ENCODE data around the gene PCK2. TPM values are rescaled to one million over a fixed set of nuclear protein-coding genes. Genes with fewer than 3 reads are reported as not detected.
A peak's percentile ranks its signal among the peaks of the same experiment; 100 is the strongest.

Gene PCK2
- total RNA-seq, 1 donor from 2014 or later: 18.7 TPM

- no peak for DNase-seq (ENCODE audit: extremely low spot score in 2 of 2)
- intact Hi-C loops (cut with DNase I): loop anchor here (5.0 kb wide), 1 partner anchor 83 kb away; no protein-coding TSS in a partner anchor
- Histone ChIP-seq H3K9me3 (no peaks in the 10 kb centered on the region), H3K27ac (peak overlapping the region; percentile 93), H3K27me3 (no peaks in the 10 kb centered on the region), H3K36me3 (no peaks in the 10 kb centered on the region), H3K4me3 (peak overlapping the region; percentile 95 to 96), H3K4me1 (peaks cover 23% of the 10 kb centered on the region)
- no peak for TF ChIP-seq POLR2AphosphoS5 (IDR thresholded peaks at IDR 0.05; ENCODE audit: insufficient read depth in 1 of 2, low read depth in 1 of 2)
- TF ChIP-seq CTCF (IDR thresholded peaks at IDR 0.05): no peak
- TF ChIP-seq POLR2A (IDR thresholded peaks at IDR 0.05): no peak
Observed at GRCh38 chr14:24094841-24095270, 745 bp downstream of the PCK2 start.

GRCh38 chr14:24095271-24096068, 1.4 kb downstream of the PCK2 start:
- H3K27ac ChIP-seq: peak overlapping the region; percentile 93
- DNase-seq (ENCODE audit: extremely low spot score in 2 of 2): no peak
- no peak for TF ChIP-seq POLR2A (IDR thresholded peaks at IDR 0.05)
- no peak for TF ChIP-seq CTCF (IDR thresholded peaks at IDR 0.05)
- TF ChIP-seq POLR2AphosphoS5 (IDR thresholded peaks at IDR 0.05; ENCODE audit: insufficient read depth in 1 of 2, low read depth in 1 of 2): no peak
- H3K9me3 ChIP-seq: no peaks in the 10 kb centered on the region
- no peaks in the 10 kb centered on the region for H3K27me3 ChIP-seq
- peaks cover 23% of the 10 kb centered on the region for H3K4me1 ChIP-seq
- intact Hi-C loops (cut with DNase I): no loop called here
- peak overlapping the region; percentile 95 to 96 for H3K4me3 ChIP-seq
- no peaks in the 10 kb centered on the region for H3K36me3 ChIP-seq

GRCh38 chr14:24096545-24097181, 2.6 kb downstream of the PCK2 start:
- H3K27ac ChIP-seq: no peak overlapping the region
- intact Hi-C loops (cut with DNase I): no loop called here
- H3K4me3 ChIP-seq: no peak overlapping the region
- no peaks in the 10 kb centered on the region for H3K9me3 ChIP-seq
- H3K36me3 ChIP-seq: no peaks in the 10 kb centered on the region
- H3K4me1 ChIP-seq: peaks cover 23% of the 10 kb centered on the region
- H3K27me3 ChIP-seq: no peaks in the 10 kb centered on the region
- DNase-seq (ENCODE audit: extremely low spot score in 2 of 2): no peak
- TF ChIP-seq POLR2AphosphoS5 (IDR thresholded peaks at IDR 0.05; ENCODE audit: insufficient read depth in 1 of 2, low read depth in 1 of 2): no peak
- TF ChIP-seq POLR2A (IDR thresholded peaks at IDR 0.05): no peak
- no peak for TF ChIP-seq CTCF (IDR thresholded peaks at IDR 0.05)

DNA sequence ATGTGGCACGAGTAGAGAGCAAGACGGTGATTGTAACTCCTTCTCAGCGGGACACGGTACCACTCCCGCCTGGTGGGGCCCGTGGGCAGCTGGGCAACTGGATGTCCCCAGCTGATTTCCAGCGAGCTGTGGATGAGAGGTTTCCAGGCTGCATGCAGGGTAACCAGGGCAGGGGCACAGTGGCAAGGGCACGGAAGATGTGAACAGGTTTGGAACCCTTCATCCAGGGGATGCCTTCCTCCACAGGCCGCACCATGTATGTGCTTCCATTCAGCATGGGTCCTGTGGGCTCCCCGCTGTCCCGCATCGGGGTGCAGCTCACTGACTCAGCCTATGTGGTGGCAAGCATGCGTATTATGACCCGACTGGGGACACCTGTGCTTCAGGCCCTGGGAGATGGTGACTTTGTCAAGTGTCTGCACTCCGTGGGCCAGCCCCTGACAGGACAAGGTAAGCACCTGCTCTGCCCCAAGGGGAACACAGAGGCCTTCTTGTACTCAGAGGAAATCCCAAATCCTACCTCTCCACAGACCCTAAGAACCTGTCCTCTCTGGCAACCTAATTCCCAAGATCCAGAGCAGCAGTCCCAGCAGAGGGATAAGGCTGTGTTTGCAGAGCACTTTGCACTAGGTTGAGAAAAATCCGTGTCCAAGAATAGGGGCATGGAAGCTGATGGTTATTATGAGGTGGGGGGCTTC, 4.3 kb downstream of the PCK2 start:
- H3K27me3 ChIP-seq: no peaks in the 10 kb centered on the region
- TF ChIP-seq POLR2A (IDR thresholded peaks at IDR 0.05) (no peak), CTCF (IDR thresholded peaks at IDR 0.05) (no peak), POLR2AphosphoS5 (IDR thresholded peaks at IDR 0.05; ENCODE audit: insufficient read depth in 1 of 2, low read depth in 1 of 2) (no peak)
- intact Hi-C loops (cut with DNase I): no loop called here
- H3K27ac ChIP-seq: no peak overlapping the region
- H3K9me3 ChIP-seq: no peaks in the 10 kb centered on the region
- H3K4me1 ChIP-seq: peaks cover 18% of the 10 kb centered on the region
- H3K4me3 ChIP-seq: no peak overlapping the region
- DNase-seq (ENCODE audit: extremely low spot score in 2 of 2): no peak
- no peaks in the 10 kb centered on the region for H3K36me3 ChIP-seq

Measured in vagina (tissue), 2 donors.